NOMO-1 treated with dmso at 0.1 percent for 144 hours (cell line): ENCODE measurements around the gene SSUH2.

Source experiments
- DNase-seq: peaks from one replicate; lab custom pipeline; 2025; ENCODE audit not compliant: unreplicated experiment; lab: John Stamatoyannopoulos, UW

Gene SSUH2

GRCh38 chr3:8619548-8619947 lies 25.1 kb downstream of the SSUH2 start:
- DNase-seq: no peak

DNA sequence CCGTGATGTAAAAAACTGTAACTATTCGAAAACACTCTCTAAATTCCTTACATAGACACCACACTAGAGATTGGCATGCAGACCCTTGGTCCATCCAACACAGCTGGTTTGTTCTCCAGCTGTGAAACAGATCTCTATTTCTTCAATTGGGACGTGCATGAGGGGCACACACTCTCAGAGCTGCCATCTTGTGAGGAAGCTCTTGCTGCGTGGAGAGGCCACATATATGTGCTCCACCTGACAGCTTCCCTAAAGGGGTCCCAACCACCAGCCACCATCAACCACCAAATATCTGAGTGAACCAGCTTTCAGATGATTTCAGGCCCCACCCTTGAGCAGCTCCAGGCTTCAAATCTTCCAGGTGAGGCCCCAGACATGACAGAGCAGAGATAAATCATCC lies 25.6 kb downstream of the SSUH2 start:
- DNase-seq: no peak

DNA sequence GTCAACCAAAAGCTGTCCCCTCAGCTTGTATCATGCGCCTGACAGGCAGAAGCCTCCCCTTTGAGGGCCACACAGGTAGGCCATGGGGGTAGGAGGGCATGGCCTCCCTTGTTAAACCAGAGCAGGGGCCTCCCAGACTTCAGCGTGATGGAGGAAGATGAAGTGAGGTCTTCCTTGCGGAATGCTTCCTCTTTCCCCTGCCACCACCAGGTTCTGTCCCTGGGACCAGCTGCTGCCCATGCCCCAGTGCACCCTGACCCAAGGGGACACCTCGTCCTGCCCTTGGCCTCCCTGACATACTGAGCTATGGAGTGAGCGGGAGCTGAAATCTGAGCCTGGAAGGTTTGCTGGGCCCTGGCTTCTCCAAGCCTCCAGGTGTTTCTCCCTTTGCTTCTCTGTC lies 26.7 kb downstream of the SSUH2 start:
- no peak for DNase-seq

- DNase-seq: no peak
Measured at GRCh38 chr3:8610951-8611350, 33.6 kb downstream of the SSUH2 start.

DNA sequence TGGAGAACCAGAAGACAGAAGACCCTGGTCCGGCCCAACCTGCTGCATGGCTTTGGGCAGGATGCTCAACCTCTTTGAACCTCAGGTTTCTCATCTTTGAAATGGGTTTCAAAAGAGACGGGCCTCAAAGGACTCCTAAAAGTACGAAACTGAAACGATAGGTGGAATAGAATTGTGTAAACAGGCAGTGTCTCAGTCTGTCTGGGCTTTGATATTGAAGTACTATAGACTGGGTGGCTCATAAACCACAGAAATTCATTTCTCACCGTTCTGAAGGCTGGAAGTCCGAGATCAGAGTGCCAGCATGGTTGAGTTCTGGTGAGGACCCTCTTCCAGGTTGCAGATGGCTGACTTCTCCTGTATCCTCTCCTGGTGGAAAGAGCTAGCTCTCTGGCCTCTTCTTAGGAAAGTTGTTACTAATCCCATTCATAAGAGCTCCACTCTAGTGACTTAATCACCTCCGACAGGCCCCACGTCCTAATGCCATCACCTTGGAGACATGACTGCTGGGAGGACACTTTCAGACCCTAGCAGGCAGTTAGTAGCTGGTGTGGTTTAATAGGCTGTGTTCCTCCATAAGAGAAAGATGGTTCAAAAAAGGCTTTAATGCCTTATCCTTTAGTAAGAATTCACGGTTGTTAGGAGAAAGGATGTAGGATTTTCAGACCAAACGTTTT lies 35.7 kb downstream of the SSUH2 start:
- DNase-seq: no peak

- DNase-seq: no peak
Measured at GRCh38 chr3:8608041-8608790, 36.4 kb downstream of the SSUH2 start.

GRCh38 chr3:8607234-8608040 lies 37.2 kb downstream of the SSUH2 start:
- no peak for DNase-seq

- no peak for DNase-seq
Measured at GRCh38 chr3:8606701-8607231, 37.8 kb downstream of the SSUH2 start.

GRCh38 chr3:8604988-8605387 lies 39.6 kb downstream of the SSUH2 start:
- no peak for DNase-seq

DNA sequence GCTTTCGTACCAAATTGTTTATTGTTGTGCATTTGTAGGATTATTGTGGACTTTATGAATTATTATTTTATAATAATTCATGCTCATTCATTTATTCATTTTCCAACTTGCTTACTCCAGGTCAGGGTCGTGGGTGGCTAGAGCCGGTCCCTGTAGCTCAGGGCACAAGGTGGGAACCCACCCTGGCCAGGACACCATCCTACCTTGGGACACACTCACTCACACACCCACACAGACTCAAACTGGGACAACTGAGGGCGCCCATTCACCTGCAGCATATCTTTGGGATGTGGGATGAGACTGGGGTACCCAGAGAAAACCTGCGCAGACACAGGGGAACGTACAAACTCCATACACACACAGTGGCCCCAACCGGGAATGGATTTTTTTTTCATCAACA lies 40.6 kb downstream of the SSUH2 start:
- DNase-seq: no peak

DNA sequence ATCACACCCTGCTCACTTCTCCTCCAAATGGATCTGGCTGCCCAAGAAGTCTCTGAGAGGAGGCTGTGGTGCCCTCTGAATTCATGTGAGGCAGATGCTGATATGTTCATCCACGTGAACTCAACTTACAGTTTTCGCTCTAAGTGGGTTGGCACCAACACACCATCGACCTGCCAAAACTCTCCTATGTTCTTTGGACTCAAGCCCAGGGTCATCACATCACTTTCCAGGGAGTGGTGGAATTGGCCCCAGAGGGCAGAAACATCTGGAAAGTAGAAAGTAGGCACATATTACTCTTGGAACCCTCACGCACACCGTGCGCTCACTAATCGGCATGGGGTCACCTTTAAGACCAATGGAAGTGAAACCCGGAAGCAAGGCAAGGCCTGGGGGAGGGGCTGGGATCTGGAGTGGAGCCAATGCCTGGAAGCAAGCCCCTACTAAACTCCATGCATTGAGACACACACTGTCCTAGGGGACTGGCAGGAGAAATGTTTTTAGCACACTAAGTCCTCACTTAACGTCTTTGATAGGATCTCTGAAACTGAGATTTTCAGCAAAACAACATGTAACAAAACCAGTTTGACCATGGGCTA lies 41.4 kb downstream of the SSUH2 start:
- no peak for DNase-seq

DNA sequence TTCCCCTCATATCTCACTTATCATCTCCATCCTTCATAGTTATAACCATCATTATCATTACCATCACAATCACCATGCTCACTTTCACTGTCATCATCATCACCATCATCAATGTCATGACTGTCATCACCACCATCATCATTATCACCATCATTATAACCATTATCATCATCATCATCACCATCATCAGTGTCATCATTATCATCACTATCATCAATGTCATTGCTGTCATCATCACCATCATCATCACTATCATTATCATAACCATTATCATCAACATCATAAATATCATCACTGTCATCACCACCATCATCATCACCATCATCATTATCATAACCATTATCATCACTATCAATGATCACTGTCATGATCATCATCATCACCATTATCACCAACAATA lies 44.1 kb downstream of the SSUH2 start:
- DNase-seq: no peak

DNA sequence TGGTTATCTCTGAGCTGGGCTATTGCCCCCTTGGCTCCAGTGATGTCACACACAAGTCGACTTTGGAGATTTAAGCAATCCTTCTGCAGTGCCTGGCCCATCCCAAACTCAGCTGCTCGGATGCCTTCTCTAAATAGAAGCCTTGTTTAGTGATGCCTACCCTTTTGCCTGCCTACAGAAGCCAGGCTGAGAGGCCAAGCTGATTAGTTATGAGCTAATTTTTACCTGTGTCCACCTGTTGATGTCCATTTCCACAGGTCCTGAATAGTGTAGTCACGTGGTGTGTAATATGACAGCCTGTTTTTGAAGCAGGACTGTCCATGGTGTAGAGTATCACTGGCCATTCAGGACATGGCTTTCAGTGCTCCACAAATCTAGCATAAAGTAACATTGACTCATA lies 45.5 kb downstream of the SSUH2 start:
- no peak for DNase-seq

DNA sequence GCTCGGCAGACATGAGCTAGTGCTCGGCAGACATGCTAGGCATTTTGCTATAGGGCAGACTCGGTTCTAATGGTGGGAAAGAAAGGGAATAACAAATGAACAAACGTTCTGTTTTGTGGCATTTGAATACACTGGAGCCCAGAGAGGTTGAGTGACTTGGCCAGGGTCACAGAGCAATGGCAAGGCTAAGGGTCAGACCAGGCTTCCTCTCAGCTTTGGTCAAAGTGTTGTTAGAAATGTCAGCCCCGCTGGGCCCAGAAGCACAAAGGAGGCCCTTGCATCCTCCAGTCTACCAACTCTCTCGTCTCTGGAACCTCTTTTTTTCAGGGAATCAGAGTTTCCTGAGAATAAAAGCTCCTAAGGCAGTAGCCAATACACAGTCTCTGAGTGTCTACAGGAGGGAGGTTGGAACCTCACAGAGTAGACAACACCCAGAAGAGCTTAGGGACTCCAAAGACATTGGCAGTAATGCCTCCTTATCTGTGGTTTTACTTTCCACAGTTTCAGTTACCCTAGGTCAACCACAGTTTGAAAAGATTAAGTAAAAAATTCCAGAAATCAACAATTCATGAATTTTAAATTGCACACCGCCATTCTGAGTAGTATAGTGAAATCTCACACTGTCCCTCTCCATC lies 47.3 kb downstream of the SSUH2 start:
- no peak for DNase-seq

GRCh38 chr3:8596321-8597218 lies 48.0 kb downstream of the SSUH2 start:
- DNase-seq: no peak

DNA sequence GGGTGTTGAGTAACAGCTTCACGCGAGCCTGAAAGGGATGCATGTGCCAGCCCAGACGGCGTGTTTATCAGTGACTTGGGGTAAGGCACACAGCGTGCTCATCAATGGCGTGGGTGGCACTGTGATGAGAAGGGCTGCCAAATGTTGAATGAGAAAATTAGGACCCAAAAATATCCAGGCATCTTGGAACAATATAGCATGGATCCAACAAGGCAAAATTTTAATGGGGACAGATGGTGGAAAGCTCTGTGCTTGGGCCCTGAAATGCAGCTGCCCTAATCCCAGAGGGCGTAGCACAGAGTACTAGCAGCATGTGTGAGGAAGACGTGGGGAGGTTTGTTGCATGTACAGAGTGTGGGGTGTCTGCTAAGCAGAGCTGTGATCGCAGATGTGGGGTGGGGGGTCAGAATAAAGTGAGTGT lies 48.9 kb downstream of the SSUH2 start:
- no peak for DNase-seq

DNA sequence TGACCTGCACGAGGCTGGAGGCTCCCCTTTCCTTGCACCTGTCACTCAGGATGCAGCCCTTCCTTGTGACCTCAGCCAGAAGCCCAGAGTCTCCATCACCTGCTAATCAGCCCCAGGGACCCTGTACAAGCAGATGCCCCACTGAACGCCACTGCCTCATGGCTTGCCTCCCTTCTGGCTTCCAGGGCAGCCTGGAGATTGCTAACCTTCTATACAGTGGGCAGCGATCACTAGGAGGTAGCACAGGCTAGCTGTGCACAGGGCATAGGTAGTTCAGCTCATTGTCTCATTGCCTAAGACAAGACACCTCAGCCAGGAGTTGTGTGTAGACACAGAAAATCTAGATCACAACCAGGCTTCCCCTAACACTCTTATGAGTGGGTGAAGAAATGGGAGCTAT lies 49.3 kb downstream of the SSUH2 start:
- DNase-seq: no peak

GRCh38 chr3:8593021-8593827 lies 51.4 kb downstream of the SSUH2 start:
- no peak for DNase-seq
